GM12878 (cell line): ENCODE measurements around the gene PCF11.

Experiments
- CHD4 ChIP-seq: fragments of 200-600 bp; sonication (generic); IDR thresholded peaks from 2 replicates; pipeline ENCODE4 v1.6.1; 2016; ENCODE audit warnings: mild to moderate bottlenecking
- EP300 ChIP-seq, 2 experiments: fragments of 150-350 bp in 1 of 2; IDR thresholded peaks; 2 replicates each; pipeline ENCODE4 v1.6.1; 2011 to 2012; ENCODE audit warnings: low read depth in 2 of 2, low read length in 2 of 2, borderline replicate concordance in 1 of 2, improper control_type of control experiment in 1 of 2, inconsistent platforms in 1 of 2; ENCODE audit not compliant: control insufficient read depth in 1 of 2
- PAX5 ChIP-seq: IDR thresholded peaks from 2 replicates; pipeline ENCODE4 v1.6.1; 2011; ENCODE audit warnings: low read depth, low read length, borderline replicate concordance
- POLR2AphosphoS5 ChIP-seq: IDR thresholded peaks from 2 replicates; pipeline ENCODE4 v1.6.1; 2011; ENCODE audit warnings: mild to moderate bottlenecking, low read length, inconsistent platforms
- RCOR1 ChIP-seq: conservative IDR thresholded peaks from 2 replicates; pipeline ENCODE4 v1.6.1; 2012; ENCODE audit warnings: low read depth, low read length, improper control_type of control experiment
- SPI1 ChIP-seq: IDR thresholded peaks from 2 replicates; pipeline ENCODE4 v1.6.1; 2011; ENCODE audit warnings: low read depth, mild to moderate bottlenecking, low read length, moderate library complexity, borderline replicate concordance; ENCODE audit not compliant: insufficient read depth
- SREBF1 ChIP-seq: IDR thresholded peaks from 2 replicates; pipeline ENCODE4 v1.6.1; 2012; ENCODE audit warnings: mild to moderate bottlenecking, low read length
- STAT1 ChIP-seq: fragments of 450-650 bp; conservative IDR thresholded peaks from 2 replicates; pipeline ENCODE4 v1.6.1; 2014; ENCODE audit warnings: antibody characterized with exemption, mild to moderate bottlenecking
- ZNF217 ChIP-seq: fragments of 450-650 bp; IDR thresholded peaks from 2 replicates; pipeline ENCODE4 v1.6.1; 2017; ENCODE audit warnings: antibody characterized with exemption, mild to moderate bottlenecking
- ZNF24 ChIP-seq: fragments of 450-650 bp; IDR thresholded peaks from 2 replicates; pipeline ENCODE4 v1.6.1; 2017; ENCODE audit warnings: antibody characterized with exemption, mild to moderate bottlenecking
- TF ChIP-seq, protein P1 (sequence below), 3 experiments: IDR thresholded peaks in 2 of 3; conservative IDR thresholded peaks in 1 of 3; 2 replicates each; pipeline ENCODE4 v1.5.1; 2011; ENCODE audit warnings: low read depth in 3 of 3, low read length in 3 of 3, mild to moderate bottlenecking in 3 of 3, control low read depth in 2 of 3, moderate library complexity in 2 of 3, inconsistent platforms in 1 of 3, mixed read lengths in 1 of 3; ENCODE audit not compliant: control insufficient read depth in 2 of 3, insufficient read depth in 1 of 3; ENCODE audit errors: extremely low read depth in 1 of 3
- TF ChIP-seq, protein P2 (sequence below): IDR thresholded peaks from 2 replicates; pipeline ENCODE4 v1.6.1; 2012; ENCODE audit warnings: improper control_type of control experiment, low read depth, low read length; ENCODE audit not compliant: insufficient replicate concordance
- TF ChIP-seq, protein P3 (sequence below): IDR thresholded peaks from 2 replicates; pipeline ENCODE4 v1.6.1; 2012; ENCODE audit warnings: low read length, inconsistent platforms

DNA sequence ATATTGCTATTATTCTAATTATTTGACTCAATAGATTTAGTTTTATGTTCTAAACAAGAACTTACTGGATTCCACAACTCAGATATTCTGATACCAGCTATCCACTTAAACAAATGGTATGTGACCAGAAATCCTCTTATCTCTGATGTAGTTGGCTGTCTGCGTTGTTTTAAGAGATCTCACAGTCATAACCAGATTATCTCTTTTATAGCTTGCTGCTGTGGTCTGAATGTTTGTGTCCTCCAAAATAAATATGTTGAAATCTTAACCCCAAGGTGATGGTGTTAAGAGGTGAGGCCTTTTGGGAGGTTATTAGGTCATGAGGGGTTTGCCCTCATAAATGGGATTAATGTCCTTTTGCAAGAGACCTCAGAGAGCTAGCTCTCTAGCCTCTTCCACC is 49.3 kb downstream of the PCF11 start:
- TF ChIP-seq SREBF1: no peak
- TF ChIP-seq CHD4: no peak
- no peak for TF ChIP-seq ZNF217
- TF ChIP-seq SPI1: no peak
- TF ChIP-seq STAT1: no peak
- no peak for TF ChIP-seq POLR2AphosphoS5
- TF ChIP-seq, protein P1, sequence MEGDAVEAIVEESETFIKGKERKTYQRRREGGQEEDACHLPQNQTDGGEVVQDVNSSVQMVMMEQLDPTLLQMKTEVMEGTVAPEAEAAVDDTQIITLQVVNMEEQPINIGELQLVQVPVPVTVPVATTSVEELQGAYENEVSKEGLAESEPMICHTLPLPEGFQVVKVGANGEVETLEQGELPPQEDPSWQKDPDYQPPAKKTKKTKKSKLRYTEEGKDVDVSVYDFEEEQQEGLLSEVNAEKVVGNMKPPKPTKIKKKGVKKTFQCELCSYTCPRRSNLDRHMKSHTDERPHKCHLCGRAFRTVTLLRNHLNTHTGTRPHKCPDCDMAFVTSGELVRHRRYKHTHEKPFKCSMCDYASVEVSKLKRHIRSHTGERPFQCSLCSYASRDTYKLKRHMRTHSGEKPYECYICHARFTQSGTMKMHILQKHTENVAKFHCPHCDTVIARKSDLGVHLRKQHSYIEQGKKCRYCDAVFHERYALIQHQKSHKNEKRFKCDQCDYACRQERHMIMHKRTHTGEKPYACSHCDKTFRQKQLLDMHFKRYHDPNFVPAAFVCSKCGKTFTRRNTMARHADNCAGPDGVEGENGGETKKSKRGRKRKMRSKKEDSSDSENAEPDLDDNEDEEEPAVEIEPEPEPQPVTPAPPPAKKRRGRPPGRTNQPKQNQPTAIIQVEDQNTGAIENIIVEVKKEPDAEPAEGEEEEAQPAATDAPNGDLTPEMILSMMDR (IDR thresholded peaks at IDR 0.05 in 2 of 3, conservative IDR thresholded peaks at IDR 0.05 in 1 of 3; ENCODE audit: control insufficient read depth in 2 of 3, extremely low read depth in 1 of 3, insufficient read depth in 1 of 3, low read depth in 3 of 3, low read length in 3 of 3): no peak
- TF ChIP-seq, protein P2, sequence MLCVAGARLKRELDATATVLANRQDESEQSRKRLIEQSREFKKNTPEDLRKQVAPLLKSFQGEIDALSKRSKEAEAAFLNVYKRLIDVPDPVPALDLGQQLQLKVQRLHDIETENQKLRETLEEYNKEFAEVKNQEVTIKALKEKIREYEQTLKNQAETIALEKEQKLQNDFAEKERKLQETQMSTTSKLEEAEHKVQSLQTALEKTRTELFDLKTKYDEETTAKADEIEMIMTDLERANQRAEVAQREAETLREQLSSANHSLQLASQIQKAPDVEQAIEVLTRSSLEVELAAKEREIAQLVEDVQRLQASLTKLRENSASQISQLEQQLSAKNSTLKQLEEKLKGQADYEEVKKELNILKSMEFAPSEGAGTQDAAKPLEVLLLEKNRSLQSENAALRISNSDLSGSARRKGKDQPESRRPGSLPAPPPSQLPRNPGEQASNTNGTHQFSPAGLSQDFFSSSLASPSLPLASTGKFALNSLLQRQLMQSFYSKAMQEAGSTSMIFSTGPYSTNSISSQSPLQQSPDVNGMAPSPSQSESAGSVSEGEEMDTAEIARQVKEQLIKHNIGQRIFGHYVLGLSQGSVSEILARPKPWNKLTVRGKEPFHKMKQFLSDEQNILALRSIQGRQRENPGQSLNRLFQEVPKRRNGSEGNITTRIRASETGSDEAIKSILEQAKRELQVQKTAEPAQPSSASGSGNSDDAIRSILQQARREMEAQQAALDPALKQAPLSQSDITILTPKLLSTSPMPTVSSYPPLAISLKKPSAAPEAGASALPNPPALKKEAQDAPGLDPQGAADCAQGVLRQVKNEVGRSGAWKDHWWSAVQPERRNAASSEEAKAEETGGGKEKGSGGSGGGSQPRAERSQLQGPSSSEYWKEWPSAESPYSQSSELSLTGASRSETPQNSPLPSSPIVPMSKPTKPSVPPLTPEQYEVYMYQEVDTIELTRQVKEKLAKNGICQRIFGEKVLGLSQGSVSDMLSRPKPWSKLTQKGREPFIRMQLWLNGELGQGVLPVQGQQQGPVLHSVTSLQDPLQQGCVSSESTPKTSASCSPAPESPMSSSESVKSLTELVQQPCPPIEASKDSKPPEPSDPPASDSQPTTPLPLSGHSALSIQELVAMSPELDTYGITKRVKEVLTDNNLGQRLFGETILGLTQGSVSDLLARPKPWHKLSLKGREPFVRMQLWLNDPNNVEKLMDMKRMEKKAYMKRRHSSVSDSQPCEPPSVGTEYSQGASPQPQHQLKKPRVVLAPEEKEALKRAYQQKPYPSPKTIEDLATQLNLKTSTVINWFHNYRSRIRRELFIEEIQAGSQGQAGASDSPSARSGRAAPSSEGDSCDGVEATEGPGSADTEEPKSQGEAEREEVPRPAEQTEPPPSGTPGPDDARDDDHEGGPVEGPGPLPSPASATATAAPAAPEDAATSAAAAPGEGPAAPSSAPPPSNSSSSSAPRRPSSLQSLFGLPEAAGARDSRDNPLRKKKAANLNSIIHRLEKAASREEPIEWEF: no peak
- TF ChIP-seq PAX5: no peak
- no peak for TF ChIP-seq RCOR1
- no peak for TF ChIP-seq EP300 (IDR thresholded peaks at IDR 0.05; ENCODE audit: borderline replicate concordance in 1 of 2, control insufficient read depth in 1 of 2, low read depth in 2 of 2, low read length in 2 of 2)
- TF ChIP-seq ZNF24: no peak
- TF ChIP-seq, protein P3, sequence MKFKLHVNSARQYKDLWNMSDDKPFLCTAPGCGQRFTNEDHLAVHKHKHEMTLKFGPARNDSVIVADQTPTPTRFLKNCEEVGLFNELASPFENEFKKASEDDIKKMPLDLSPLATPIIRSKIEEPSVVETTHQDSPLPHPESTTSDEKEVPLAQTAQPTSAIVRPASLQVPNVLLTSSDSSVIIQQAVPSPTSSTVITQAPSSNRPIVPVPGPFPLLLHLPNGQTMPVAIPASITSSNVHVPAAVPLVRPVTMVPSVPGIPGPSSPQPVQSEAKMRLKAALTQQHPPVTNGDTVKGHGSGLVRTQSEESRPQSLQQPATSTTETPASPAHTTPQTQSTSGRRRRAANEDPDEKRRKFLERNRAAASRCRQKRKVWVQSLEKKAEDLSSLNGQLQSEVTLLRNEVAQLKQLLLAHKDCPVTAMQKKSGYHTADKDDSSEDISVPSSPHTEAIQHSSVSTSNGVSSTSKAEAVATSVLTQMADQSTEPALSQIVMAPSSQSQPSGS: no peak
